Measurements from ENCODE around the gene DCUN1D1.
"Not testable (repeated sequence)": the region's sequence is repeated elsewhere in the genome, so short reads cannot be mapped to it uniquely, and the experiment has no call there.

Gene DCUN1D1

GRCh38 chr3:182980204-182981037, at the start of gene DCUN1D1:
DCUN1D1 (minus strand) TSS chr3:182980538; CDS start chr3:182980489, 49 bp downstream.
- DNase-seq (ENCODE audit: low read depth, low spot score): peak; percentile 56

- DNase-seq (ENCODE audit: low read depth, low spot score): no peak
These were observed 48.1 kb upstream of the DCUN1D1 start for GRCh38 chr3:183028416-183028815.

DNA sequence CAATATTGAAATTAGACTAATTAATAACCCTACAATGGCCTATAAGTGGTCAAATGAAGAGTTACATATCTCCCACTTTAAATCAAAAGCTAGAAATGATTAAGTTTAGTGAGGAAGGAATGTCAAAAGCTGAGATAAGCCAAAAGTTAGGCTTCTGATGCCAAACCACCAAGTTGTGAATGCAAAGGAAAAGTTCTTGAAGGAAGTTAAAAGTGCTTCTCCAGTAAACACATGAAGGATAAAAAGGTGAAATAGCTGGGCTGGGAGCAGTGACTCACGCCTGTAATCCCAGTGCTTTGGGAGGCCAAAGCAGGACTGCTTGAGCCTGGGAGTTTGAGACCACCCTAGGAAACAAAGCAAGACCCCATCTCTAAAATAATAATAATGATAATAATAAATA, 46.9 kb upstream of the DCUN1D1 start:
- no peak for DNase-seq (ENCODE audit: low read depth, low spot score)

DNA sequence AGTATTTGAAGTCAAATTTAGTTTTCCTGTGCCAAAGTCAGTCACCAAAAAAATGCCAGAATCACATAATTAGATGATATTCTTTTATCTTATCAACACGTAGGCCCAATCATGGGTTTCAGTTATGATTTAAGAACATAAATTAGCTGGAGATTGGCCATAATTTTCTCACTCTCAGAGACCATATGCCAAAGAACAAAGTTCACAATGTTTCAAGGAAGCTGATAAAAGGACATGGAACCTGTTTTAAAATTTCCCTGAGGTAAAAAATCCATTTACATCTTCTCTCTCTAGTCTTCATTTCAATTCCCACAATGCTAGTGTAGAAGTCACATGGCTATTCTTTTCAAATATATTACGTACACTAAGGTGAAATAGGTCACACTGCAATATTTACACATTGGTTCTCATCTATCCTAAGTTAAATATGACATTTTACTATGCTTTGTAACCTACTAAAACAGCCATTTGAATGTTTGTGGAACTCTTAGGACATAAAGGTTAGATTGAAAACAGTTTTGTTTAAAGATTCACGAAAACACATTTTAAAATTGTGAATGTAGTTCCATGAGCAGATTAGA, 42.7 kb upstream of the DCUN1D1 start:
- DNase-seq (ENCODE audit: low read depth, low spot score): no peak

- DNase-seq (ENCODE audit: low read depth, low spot score): no peak
These were observed 38.3 kb upstream of the DCUN1D1 start for GRCh38 chr3:183018421-183019192.

DNA sequence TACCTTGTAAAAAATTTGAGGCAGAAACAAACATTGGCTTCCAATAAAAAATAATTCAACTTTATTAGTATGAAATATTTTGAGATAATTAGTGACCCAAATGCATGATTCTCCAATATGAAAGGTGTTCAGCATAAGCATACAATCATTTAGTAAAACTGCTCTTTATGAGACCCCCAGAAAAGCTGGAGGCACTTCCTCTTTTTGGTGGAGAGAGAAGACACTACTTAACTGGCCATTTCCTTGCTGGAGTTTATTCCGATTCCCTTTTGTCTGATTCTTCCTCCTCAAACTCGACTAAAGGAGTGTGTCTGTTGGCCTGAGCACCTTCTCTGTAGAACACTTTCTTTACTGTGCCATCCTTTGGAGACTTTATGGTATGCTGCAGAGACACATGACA, 34.8 kb upstream of the DCUN1D1 start:
- no peak for DNase-seq (ENCODE audit: low read depth, low spot score)

DNA sequence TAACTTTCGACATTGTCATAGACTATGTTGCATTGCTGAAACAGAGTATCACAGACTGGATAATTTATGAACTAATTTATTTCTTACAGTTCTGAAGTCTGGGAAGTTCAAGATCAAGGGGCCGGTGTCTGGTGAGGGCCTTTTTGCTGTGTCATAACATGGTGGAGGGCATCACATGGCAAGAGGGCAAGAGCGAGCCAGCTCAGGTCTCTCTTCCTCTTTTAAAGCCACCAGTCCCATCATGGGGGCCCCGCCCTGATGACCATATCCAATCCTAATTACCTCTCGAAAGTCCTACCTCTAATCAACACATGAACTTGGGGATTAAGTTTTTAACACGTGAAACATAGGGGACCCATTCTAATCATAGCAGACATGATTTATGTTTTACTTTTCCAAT, 33.5 kb upstream of the DCUN1D1 start:
- DNase-seq (ENCODE audit: low read depth, low spot score): no peak

- DNase-seq (ENCODE audit: low read depth, low spot score): no peak
These were observed 32.7 kb upstream of the DCUN1D1 start for GRCh38 chr3:183013074-183013473.

GRCh38 chr3:183008800-183009199, 28.5 kb upstream of the DCUN1D1 start:
- no peak for DNase-seq (ENCODE audit: low read depth, low spot score)

DNA sequence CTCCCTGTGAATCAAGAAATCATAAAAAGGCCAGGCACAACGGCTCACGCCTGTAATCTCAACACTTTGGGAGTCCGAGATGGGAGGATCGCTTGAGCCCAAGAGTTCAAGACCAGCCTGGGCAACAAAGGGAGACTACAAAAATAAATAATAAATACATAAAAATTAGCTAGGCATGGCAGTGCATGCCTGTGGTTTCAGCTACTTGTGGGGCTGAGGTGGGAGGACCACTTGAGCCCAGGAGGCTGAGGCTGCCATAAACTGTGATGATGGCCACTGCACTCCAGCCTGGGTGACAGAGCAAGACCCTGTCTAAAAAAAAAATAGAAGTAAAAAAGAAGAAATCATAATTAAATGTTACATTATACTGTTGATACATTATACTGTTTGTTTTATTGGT, 28.0 kb upstream of the DCUN1D1 start:
- DNase-seq (ENCODE audit: low read depth, low spot score): no peak

DNA sequence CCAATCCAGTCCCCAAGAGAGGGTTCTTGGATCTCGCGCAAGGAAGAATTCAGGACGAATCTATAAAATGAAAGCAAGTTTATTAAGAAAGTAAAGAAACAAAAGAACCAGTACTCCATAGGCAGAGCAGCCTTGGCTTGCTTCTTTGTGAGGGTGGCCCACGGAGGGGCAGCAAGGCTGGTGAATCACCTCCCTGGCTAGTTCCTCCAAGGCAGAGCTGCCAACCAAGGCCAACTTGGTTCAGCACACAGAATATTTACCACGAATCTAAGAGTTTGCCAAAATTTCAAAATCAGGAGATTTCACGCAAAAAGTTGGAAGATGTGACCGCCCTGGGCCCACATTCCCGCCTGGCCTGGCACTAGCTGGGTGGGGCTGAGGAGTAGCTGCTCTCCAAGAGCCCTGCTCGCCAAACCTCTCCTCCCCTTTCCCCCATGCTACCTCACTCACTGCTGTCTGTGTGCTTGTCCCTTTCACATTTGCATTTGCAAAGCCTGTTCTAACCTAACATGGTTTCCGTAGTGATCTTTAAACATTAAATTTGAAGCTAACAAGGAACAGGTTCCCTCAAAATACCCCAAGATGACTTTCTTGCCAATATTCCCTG, 26.2 kb upstream of the DCUN1D1 start:
- no peak for DNase-seq (ENCODE audit: low read depth, low spot score)

DNA sequence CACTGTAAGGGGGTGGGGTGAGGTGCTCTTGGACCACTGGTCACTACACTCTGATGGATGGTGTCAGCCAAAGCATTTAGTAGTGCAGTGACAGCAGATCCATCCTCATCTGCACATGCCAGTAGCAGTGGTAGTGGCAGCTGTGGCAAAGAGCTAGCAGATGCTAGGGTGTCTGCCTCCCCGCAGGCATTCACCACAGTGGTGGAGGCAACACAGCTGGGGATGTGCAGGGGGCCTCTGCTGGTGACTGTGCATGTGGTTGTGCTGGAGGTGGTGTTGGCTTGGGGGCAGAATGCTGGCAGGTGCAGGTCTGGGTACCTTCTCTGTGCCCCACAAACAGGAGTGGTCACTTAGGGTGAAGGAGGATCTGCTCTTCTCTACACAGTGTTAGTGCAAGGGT, 19.4 kb upstream of the DCUN1D1 start:
- no peak for DNase-seq (ENCODE audit: low read depth, low spot score)

GRCh38 chr3:182993486-182994201, 13.3 kb upstream of the DCUN1D1 start:
- not testable (repeated sequence) for DNase-seq (ENCODE audit: low read depth, low spot score)

- DNase-seq (ENCODE audit: low read depth, low spot score): no peak
These were observed 9.2 kb upstream of the DCUN1D1 start for GRCh38 chr3:182989566-182989965.

DNA sequence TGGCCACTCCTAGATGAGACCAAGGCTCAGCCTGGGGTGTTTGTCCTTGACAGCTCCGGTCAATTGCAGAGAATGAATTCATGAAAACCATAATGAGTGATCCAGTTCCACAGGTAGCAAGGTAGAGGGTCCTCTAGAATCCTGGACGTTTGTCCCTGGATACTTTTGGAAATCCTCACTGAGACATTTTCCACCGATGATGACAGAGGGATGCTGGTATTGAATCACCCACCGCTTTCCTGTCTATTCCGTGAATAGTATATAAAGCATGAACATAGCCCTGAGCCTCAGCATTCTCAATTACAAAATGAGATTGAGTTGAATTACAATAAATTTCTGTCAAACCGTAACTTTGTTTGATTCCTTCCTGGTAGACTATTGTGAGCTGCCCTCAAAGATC, 5.7 kb upstream of the DCUN1D1 start:
- no peak for DNase-seq (ENCODE audit: low read depth, low spot score)

GRCh38 chr3:182983876-182984275, 3.5 kb upstream of the DCUN1D1 start:
- DNase-seq (ENCODE audit: low read depth, low spot score): no peak

DNA sequence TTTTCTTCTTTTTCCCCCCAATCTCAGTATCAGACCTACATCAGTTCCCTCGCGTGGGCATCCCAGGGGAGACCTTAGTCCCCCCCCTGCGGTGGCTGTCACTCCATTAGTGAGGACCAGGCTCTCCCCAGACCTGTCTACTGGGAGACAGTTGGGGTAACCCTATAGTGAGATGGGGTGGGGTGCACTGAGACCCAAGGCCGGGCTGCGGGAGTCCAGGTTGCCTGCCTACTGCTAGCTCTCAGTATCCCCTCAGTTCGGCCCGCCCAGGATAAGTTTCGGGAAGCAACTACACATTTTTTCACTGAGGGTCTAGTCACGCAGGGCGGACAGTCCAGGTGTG, 671 bp upstream of the DCUN1D1 start:
- DNase-seq (ENCODE audit: low read depth, low spot score): no peak

GRCh38 chr3:182979674-182980191, 605 bp downstream of the DCUN1D1 start:
- no peak for DNase-seq (ENCODE audit: low read depth, low spot score)

DNA sequence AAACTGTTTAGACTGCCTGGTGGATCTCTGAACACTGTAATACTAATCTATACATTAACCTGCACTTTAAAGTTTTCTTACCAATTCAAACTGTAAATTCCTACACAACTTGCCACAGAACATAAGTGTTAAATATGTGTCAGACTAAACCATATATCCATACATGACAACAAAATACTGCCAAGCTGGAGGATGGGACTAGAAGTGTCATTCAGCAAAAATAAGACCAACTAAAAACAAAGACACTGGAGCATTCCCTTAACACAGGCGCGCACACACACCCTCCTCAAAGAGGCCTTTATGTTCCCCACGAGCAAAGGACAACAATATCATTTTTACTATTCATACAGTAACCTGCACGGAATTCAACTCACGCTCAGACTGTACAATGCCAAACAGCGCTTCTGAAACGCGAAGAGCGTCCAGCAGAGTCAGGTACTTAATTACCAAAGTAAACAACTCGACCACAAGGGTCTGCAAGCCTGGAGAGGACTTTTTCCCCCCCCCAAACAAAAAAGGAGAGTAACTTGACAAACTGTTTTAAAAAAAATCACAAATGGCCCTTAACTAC, 1.1 kb downstream of the DCUN1D1 start:
- DNase-seq (ENCODE audit: low read depth, low spot score): no peak

GRCh38 chr3:182978387-182978786, 2.0 kb downstream of the DCUN1D1 start:
- DNase-seq (ENCODE audit: low read depth, low spot score): no peak

DNA sequence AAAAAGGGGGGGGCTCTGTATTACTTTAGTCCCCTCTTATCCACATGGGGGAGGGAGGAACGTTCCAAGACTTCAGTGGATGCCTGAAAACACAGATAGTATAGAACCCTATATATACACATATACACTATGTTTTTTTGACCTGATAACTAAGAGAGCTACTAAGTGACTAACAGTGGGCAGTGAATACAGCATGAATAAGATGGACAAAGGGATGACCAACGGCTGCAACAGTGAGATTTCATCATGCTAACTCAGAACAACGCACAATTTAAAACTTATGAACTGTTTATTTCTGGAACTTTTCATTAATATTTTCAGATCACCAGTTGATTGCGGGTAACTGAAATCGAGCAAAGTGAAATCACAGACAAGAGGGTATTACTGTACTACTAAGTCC, 7.3 kb downstream of the DCUN1D1 start:
- no peak for DNase-seq (ENCODE audit: low read depth, low spot score)
